GOT3 (cell line): ENCODE data around the gene NRIP3.
"Not testable (repeated sequence)": the region's sequence is repeated elsewhere in the genome, so short reads cannot be mapped to it uniquely, and the experiment has no call there.

Source experiments
- DNase-seq: peaks from one replicate; lab custom pipeline; 2025; ENCODE audit warnings: mixed read lengths; lab: John Stamatoyannopoulos, UW

Gene NRIP3

GRCh38 chr11:8971924-8972316, 31.9 kb downstream of the NRIP3 start:
- DNase-seq = no peak

GRCh38 chr11:8971196-8971923, 32.4 kb downstream of the NRIP3 start:
- DNase-seq = no peak

- no peak for DNase-seq
Measured at GRCh38 chr11:8967184-8967583, 36.6 kb downstream of the NRIP3 start.

GRCh38 chr11:8964324-8965320, 39.2 kb downstream of the NRIP3 start, which contains the start of gene TMEM9B:
TSS of gene TMEM9B (minus strand) at chr11:8964442. CDS start at chr11:8964313, 129 bp downstream.
- peak; percentile 72 for DNase-seq

- DNase-seq = no peak
Measured at GRCh38 chr11:8963569-8964323, 40.1 kb downstream of the NRIP3 start.

GRCh38 chr11:8962841-8963240, 41.0 kb downstream of the NRIP3 start:
- DNase-seq = no peak

GRCh38 chr11:8961401-8961800, 42.4 kb downstream of the NRIP3 start:
- no peak for DNase-seq

GRCh38 chr11:8959546-8960166, 44.1 kb downstream of the NRIP3 start:
- DNase-seq = no peak

- DNase-seq = no peak
Measured at GRCh38 chr11:8956860-8957259, 46.9 kb downstream of the NRIP3 start.

GRCh38 chr11:8948886-8949285, 54.9 kb downstream of the NRIP3 start:
- no peak for DNase-seq

GRCh38 chr11:8947230-8947943, 56.4 kb downstream of the NRIP3 start:
- no peak for DNase-seq

GRCh38 chr11:8942518-8943066, 61.2 kb downstream of the NRIP3 start, which contains the start of gene ASCL3:
TSS of gene ASCL3 (minus strand) at chr11:8943016. CDS start at chr11:8938161, 4,855 bp downstream.
- no peak for DNase-seq

- no peak for DNase-seq
Measured at GRCh38 chr11:8941341-8942103, 62.3 kb downstream of the NRIP3 start.

GRCh38 chr11:8937659-8938058, 66.1 kb downstream of the NRIP3 start:
- DNase-seq = no peak

- DNase-seq = no peak
Measured at GRCh38 chr11:8937159-8937558, 66.6 kb downstream of the NRIP3 start.

GRCh38 chr11:8935789-8936188, 68.0 kb downstream of the NRIP3 start:
- DNase-seq = not testable (repeated sequence)

- DNase-seq = no peak
Measured at GRCh38 chr11:8934742-8935488, 68.9 kb downstream of the NRIP3 start.

- DNase-seq = no peak
Measured at GRCh38 chr11:8933931-8934330, 69.9 kb downstream of the NRIP3 start.

GRCh38 chr11:8932564-8933180, 71.1 kb downstream of the NRIP3 start, which contains the start of gene C11orf16:
TSS of gene C11orf16 (minus strand) at chr11:8932947. CDS start at chr11:8932308, 639 bp downstream.
- no peak for DNase-seq
